GM12878 (cell line): Measurements from ENCODE around the gene PRSS27. TPM values are rescaled to one million over a fixed set of nuclear protein-coding genes. Genes with fewer than 3 reads are reported as not detected.

Experiments
- ATAC-seq: fragments of 200-7000 bp; cut with Tn5 transposase; 3 replicates; pipeline ENCODE4 v1.9.1; 2020; ENCODE audit warnings: mild to moderate bottlenecking, moderate library complexity
- BruUV-seq: library from RNA; stranded (reverse); fragments of 400-500 nt; replicated peaks from 2 replicates; lab custom pipeline; 2021; lab: Mats Ljungman, UMichigan
- CTCF ChIA-PET: fragments of 300-600 bp; sonication (Branson Sonifier 250); formaldehyde crosslinking; extraction: SDS; loops from one replicate; lab custom pipeline; 2021; ENCODE audit warnings: inconsistent platforms; lab: Yijun Ruan, JAX
- POLR2A ChIA-PET: fragments of 350-600 bp; formaldehyde crosslinking; extraction: SDS; loops from one replicate; lab custom pipeline; 2021; ENCODE audit warnings: inconsistent platforms; lab: Charles Lee
- RAD21 ChIA-PET: fragments of 300-600 bp; sonication (Branson Sonifier 250); formaldehyde crosslinking; loops from one replicate; lab custom pipeline; 2023; ENCODE audit warnings: antibody characterized with exemption; ENCODE audit not compliant: unreplicated experiment; lab: Charles Lee
- SMC1A ChIA-PET: fragments of 300-600 bp; sonication (Branson Sonifier 250); formaldehyde crosslinking; loops from one replicate; lab custom pipeline; 2023; ENCODE audit not compliant: unreplicated experiment, uncharacterized antibody; lab: Charles Lee
- DNase-seq: peaks from one replicate; pipeline ENCODE4 v3.0.0-alpha.2; 2011; ENCODE audit warnings: low read depth, low spot score
- FAIRE-seq: peaks from 3 replicates; lab custom pipeline; 2011; peaks lifted over from hg19 to GRCh38; lab: Jason Lieb, UNC
- H2AFZ ChIP-seq: 2 replicates; pipeline ENCODE4 v1.6.0; 2011; ENCODE audit warnings: low read depth, low read length, control low read depth; ENCODE audit not compliant: control insufficient read depth
- H3K27ac ChIP-seq: 2 replicates; pipeline ENCODE4 v1.5.1; 2011; ENCODE audit warnings: control low read depth; ENCODE audit not compliant: control insufficient read depth, insufficient read depth
- H3K27me3 ChIP-seq, 2 experiments: replicated peaks in 1 of 2; 2 replicates each; pipeline versions ENCODE4 v1.6.0 to v1.6.1; 2011; ENCODE audit warnings: low read length in 1 of 2; ENCODE audit not compliant: control insufficient read depth in 2 of 2, insufficient read depth in 2 of 2
- H3K36me3 ChIP-seq, 2 experiments: 2 replicates each; pipeline ENCODE4 v1.5.1; 2011; ENCODE audit warnings: low read length in 1 of 2; ENCODE audit not compliant: control insufficient read depth in 2 of 2, insufficient read depth in 2 of 2
- H3K4me1 ChIP-seq: 2 replicates; pipeline ENCODE4 v1.6.1; 2011; ENCODE audit warnings: mild to moderate bottlenecking, low read length, moderate library complexity, mixed read lengths; ENCODE audit not compliant: control insufficient read depth, insufficient read depth
- H3K4me2 ChIP-seq: 2 replicates; pipeline ENCODE4 v1.6.0; 2011; ENCODE audit warnings: control low read depth; ENCODE audit not compliant: control insufficient read depth, insufficient read depth
- H3K4me3 ChIP-seq: fragments of 200-600 bp; sonication (generic); 2 replicates; pipeline ENCODE4 v1.5.1; 2016
- H3K79me2 ChIP-seq: 2 replicates; pipeline ENCODE4 v1.6.0; 2011; ENCODE audit warnings: low read length; ENCODE audit not compliant: control insufficient read depth, insufficient read depth
- H3K9ac ChIP-seq: 2 replicates; pipeline ENCODE4 v1.8.0; 2011; ENCODE audit warnings: low read length, control low read depth, mixed read lengths; ENCODE audit not compliant: control insufficient read depth, insufficient read depth
- H3K9me3 ChIP-seq: replicated peaks from 3 replicates; pipeline ENCODE4 v1.5.1; 2011; ENCODE audit warnings: mild to moderate bottlenecking, low read length; ENCODE audit not compliant: control insufficient read depth, insufficient read depth
- H4K20me1 ChIP-seq: 2 replicates; pipeline ENCODE4 v1.6.0; 2011; ENCODE audit not compliant: control insufficient read depth, insufficient read depth
- BCL11A ChIP-seq: IDR thresholded peaks from 2 replicates; pipeline ENCODE4 v1.6.1; 2011; ENCODE audit warnings: low read depth, low read length
- DPF2 ChIP-seq: fragments of 450-650 bp; IDR thresholded peaks from 2 replicates; pipeline ENCODE4 v1.6.1; 2017; ENCODE audit warnings: mild to moderate bottlenecking
- GATAD2B ChIP-seq: fragments of 450-650 bp; conservative IDR thresholded peaks from 2 replicates; pipeline ENCODE4 v1.6.1; 2017; ENCODE audit warnings: low read depth, mild to moderate bottlenecking, moderate library complexity
- IKZF1 ChIP-seq: fragments of 450-650 bp; conservative IDR thresholded peaks from 2 replicates; pipeline ENCODE4 v1.6.1; 2017; ENCODE audit warnings: antibody characterized with exemption, mild to moderate bottlenecking
- NFIC ChIP-seq: IDR thresholded peaks from 2 replicates; pipeline ENCODE4 v1.6.1; 2012; ENCODE audit warnings: low read depth, mild to moderate bottlenecking, inconsistent platforms, low read length, moderate library complexity
- NR2F1 ChIP-seq: fragments of 450-650 bp; conservative IDR thresholded peaks from 2 replicates; pipeline ENCODE4 v1.6.1; 2017; ENCODE audit warnings: mild to moderate bottlenecking
- PAX5 ChIP-seq: IDR thresholded peaks from 2 replicates; pipeline ENCODE4 v1.6.1; 2011; ENCODE audit warnings: low read depth, low read length, borderline replicate concordance
- POLR2AphosphoS5 ChIP-seq: IDR thresholded peaks from 2 replicates; pipeline ENCODE4 v1.6.1; 2011; ENCODE audit warnings: mild to moderate bottlenecking, low read length, inconsistent platforms
- RB1 ChIP-seq: fragments of 450-650 bp; formaldehyde crosslinking; IDR thresholded peaks from 2 replicates; pipeline ENCODE4 v1.6.1; 2017; ENCODE audit warnings: mild to moderate bottlenecking, borderline replicate concordance
- SMAD1 ChIP-seq: fragments of 450-650 bp; IDR thresholded peaks from 2 replicates; pipeline ENCODE4 v1.6.1; 2018; ENCODE audit warnings: mild to moderate bottlenecking, low read depth; ENCODE audit not compliant: partially characterized antibody
- SMARCA5 ChIP-seq: fragments of 450-650 bp; IDR thresholded peaks from 2 replicates; pipeline ENCODE4 v1.6.1; 2017; ENCODE audit warnings: mild to moderate bottlenecking
- STAT1 ChIP-seq: fragments of 450-650 bp; conservative IDR thresholded peaks from 2 replicates; pipeline ENCODE4 v1.6.1; 2014; ENCODE audit warnings: antibody characterized with exemption, mild to moderate bottlenecking
- TBL1XR1 ChIP-seq: IDR thresholded peaks from 2 replicates; pipeline ENCODE4 v1.6.1; 2012; ENCODE audit warnings: low read depth, low read length, improper control_type of control experiment
- TCF7 ChIP-seq: IDR thresholded peaks from 2 replicates; pipeline ENCODE4 v1.6.1; 2014; ENCODE audit warnings: antibody characterized with exemption, borderline replicate concordance
- WGBS: methylation state at CpG from one replicate; pipeline ENCODE4 v1.1.6; 2016; ENCODE audit warnings: low lambda C conversion rate; ENCODE audit not compliant: insufficient replicate concordance, insufficient coverage; ENCODE audit errors: missing lambda C conversion rate; 5-methylcytosine and 5-hydroxymethylcytosine counted together
- in situ Hi-C: fragments of 300-500 bp; cut with MboI; formaldehyde crosslinking; loops from 9 replicates; pipeline ENCODE4 v1.14.3; 2018; ENCODE audit warnings: mixed read lengths
- intact Hi-C: fragments of 100-400 bp; cut with micrococcal nuclease; formaldehyde crosslinking; loops from one replicate; pipeline ENCODE4 v1.14.2; 2022; ENCODE audit not compliant: unreplicated experiment
- polyA plus RNA-seq, 11 experiments: library from polyadenylated mRNA; depleted of rRNA in 4 of 11; unstranded in 6 of 11; stranded (reverse) in 5 of 11; fragments of >200 nt; fragmentation: Nextera tagmentation in 4 of 11; fragmentation: Illumina TruSeq in 1 of 11; extraction: Ambion mirVana in 4 of 11; extraction: Trizol in 1 of 11; gene quantifications; 1 replicate in 1 of 11; 2 replicates in 10 of 11; pipeline versions ENCODE4 v1.2.1 to v1.2.3, GENCODE V29; 2011 to 2016; ENCODE audit warnings: inconsistent platforms in 2 of 11, missing spikeins in 2 of 11, low read depth in 1 of 11
- total RNA-seq, 4 experiments: library from RNA; depleted of rRNA in 3 of 4; stranded (reverse); fragments of >200 nt in 3 of 4; fragmentation: Illumina TruSeq in 1 of 4; extraction: Trizol in 1 of 4; gene quantifications; 2 replicates each; pipeline versions ENCODE4 v1.2.1 to v1.2.3, GENCODE V29; 2013 to 2021
- TF ChIP-seq, protein P1 (sequence below): fragments of 450-650 bp; IDR thresholded peaks from 2 replicates; pipeline ENCODE4 v1.6.1; 2018; ENCODE audit warnings: borderline replicate concordance, mild to moderate bottlenecking; ENCODE audit not compliant: partially characterized antibody
- TF ChIP-seq, protein P2 (sequence below): fragments of 450-650 bp; IDR thresholded peaks from 2 replicates; pipeline ENCODE4 v1.6.1; 2017; ENCODE audit warnings: mild to moderate bottlenecking, low read depth, inconsistent platforms; ENCODE audit not compliant: poor library complexity, severe bottlenecking
- TF ChIP-seq, protein P3 (sequence below): fragments of 450-650 bp; IDR thresholded peaks from 2 replicates; pipeline ENCODE4 v1.6.1; 2016; ENCODE audit warnings: mild to moderate bottlenecking

The PRSS27 gene
- total and polyA plus RNA-seq, 10 of the 15 experiments (the other 5 are each of a cell fraction or from before 2014, with no cell fraction given), result 0.18 to 1.8 (median 0.51) TPM; not detected in 2

DNA sequence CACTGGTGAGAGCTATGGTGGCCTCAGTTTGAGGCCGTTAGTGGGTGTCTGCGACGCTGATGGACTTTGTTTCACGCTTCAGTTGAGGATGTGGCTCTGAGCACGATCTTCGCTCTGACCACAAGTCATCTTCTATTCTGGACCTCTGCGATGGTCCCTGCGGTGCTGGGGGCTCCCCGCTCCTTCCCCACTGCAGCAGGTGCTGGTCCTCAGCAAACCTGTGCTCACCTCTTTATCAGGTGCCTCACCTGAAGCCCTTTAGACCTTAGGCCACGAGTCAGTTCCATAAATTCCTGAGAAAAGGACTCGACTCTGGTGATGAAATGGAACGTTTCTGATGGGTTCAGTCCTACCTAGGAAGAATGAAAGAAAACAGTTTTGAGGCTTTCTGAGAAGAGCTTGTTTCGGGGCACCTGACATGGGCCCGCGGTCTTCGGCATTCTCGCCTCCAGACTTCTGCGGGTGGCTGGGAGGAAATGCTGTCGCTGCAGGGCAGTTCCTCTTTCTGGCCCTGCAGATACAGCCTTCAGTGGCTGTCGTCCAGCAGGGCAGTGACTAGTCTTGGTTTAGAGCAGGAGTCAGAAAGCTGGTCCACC, 33.0 kb downstream of the PRSS27 start:
- no peak for FAIRE-seq
- DNase-seq, result peak; percentile 34
- no peaks in the 10 kb centered on the region for H3K9me3 ChIP-seq
- H4K20me1 ChIP-seq, result peaks cover 7% of the 10 kb centered on the region; the same call in 1 of the 2 replicates
- ATAC-seq, result peak; percentile 75
- CTCF ChIA-PET, result no interaction called here
- H3K9ac ChIP-seq, result peak overlapping the region; percentile 42
- in situ Hi-C loops (no loop called here), intact Hi-C loops (loop anchor here (10.0 kb wide), 1 partner anchor 152 kb away; the partner anchor contains the start of genes CEMP1 and PDPK1)
- RAD21 ChIA-PET, result interaction anchor here (0.8 to 1.3 kb wide), 3 partner anchors 13 to 31 kb away, joined by 3 to 4 read pairs (median 4); no protein-coding TSS in a partner anchor
- POLR2A ChIA-PET, result no interaction called here
- WGBS, result under 1% methylated on average over 20 of the region's 20 CpGs
- peak overlapping the region; percentile 75 for H3K27ac ChIP-seq
- SMC1A ChIA-PET, result interaction anchor here (1.3 kb wide), 1 partner anchor 32 kb away, joined by 3 read pairs; no protein-coding TSS in a partner anchor
- BruUV-seq, result no TSS peak
- peaks cover 53% of the 10 kb centered on the region for H3K79me2 ChIP-seq
- peaks cover 6% of the 10 kb centered on the region for H3K4me1 ChIP-seq
- peak overlapping the region; percentile 87 for H3K4me2 ChIP-seq
- H3K4me3 ChIP-seq, result peak overlapping the region; percentile 93
- H3K27me3 ChIP-seq, result no peaks in the 10 kb centered on the region
- H2AFZ ChIP-seq, result no peak overlapping the region
- H3K36me3 ChIP-seq, result peaks cover 0 to 13% of the 10 kb centered on the region in 2 experiments; a peak in 2 of 4 replicates
- TF ChIP-seq, protein P1, sequence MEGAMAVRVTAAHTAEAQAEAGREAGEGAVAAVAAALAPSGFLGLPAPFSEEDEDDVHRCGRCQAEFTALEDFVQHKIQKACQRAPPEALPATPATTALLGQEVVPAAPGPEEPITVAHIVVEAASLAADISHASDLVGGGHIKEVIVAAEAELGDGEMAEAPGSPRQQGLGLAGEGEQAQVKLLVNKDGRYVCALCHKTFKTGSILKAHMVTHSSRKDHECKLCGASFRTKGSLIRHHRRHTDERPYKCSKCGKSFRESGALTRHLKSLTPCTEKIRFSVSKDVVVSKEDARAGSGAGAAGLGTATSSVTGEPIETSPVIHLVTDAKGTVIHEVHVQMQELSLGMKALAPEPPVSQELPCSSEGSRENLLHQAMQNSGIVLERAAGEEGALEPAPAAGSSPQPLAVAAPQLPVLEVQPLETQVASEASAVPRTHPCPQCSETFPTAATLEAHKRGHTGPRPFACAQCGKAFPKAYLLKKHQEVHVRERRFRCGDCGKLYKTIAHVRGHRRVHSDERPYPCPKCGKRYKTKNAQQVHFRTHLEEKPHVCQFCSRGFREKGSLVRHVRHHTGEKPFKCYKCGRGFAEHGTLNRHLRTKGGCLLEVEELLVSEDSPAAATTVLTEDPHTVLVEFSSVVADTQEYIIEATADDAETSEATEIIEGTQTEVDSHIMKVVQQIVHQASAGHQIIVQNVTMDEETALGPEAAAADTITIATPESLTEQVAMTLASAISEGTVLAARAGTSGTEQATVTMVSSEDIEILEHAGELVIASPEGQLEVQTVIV, result no peak
- TF ChIP-seq NFIC (peak; percentile 26; the same call in 1 of the 2 replicates), PAX5 (peak; percentile 56), TCF7 (no peak), STAT1 (no peak), IKZF1 (peak; percentile 72), RB1 (peak; percentile 27; the same call in 1 of the 2 replicates), POLR2AphosphoS5 (peak; percentile 44; the same call in 1 of the 2 replicates), TBL1XR1 (no peak; the same call in 1 of the 2 replicates), DPF2 (peak; percentile 87; the same call in 1 of the 2 replicates), SMAD1 (no peak), SMARCA5 (peak; percentile 66; the same call in 1 of the 2 replicates), BCL11A (0 out of 2 replicates have a peak, but pooled peaks have one; percentile 48), NR2F1 (peak; percentile 40; the same call in 1 of the 2 replicates), GATAD2B (peak; percentile 56; the same call in 1 of the 2 replicates)
- TF ChIP-seq, protein P2, sequence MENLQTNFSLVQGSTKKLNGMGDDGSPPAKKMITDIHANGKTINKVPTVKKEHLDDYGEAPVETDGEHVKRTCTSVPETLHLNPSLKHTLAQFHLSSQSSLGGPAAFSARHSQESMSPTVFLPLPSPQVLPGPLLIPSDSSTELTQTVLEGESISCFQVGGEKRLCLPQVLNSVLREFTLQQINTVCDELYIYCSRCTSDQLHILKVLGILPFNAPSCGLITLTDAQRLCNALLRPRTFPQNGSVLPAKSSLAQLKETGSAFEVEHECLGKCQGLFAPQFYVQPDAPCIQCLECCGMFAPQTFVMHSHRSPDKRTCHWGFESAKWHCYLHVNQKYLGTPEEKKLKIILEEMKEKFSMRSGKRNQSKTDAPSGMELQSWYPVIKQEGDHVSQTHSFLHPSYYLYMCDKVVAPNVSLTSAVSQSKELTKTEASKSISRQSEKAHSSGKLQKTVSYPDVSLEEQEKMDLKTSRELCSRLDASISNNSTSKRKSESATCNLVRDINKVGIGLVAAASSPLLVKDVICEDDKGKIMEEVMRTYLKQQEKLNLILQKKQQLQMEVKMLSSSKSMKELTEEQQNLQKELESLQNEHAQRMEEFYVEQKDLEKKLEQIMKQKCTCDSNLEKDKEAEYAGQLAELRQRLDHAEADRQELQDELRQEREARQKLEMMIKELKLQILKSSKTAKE, result peak; percentile 66
- TF ChIP-seq, protein P3, sequence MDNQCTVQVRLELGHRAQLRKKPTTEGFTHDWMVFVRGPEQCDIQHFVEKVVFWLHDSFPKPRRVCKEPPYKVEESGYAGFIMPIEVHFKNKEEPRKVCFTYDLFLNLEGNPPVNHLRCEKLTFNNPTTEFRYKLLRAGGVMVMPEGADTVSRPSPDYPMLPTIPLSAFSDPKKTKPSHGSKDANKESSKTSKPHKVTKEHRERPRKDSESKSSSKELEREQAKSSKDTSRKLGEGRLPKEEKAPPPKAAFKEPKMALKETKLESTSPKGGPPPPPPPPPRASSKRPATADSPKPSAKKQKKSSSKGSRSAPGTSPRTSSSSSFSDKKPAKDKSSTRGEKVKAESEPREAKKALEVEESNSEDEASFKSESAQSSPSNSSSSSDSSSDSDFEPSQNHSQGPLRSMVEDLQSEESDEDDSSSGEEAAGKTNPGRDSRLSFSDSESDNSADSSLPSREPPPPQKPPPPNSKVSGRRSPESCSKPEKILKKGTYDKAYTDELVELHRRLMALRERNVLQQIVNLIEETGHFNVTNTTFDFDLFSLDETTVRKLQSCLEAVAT, result peak; percentile 86
